ENCODE results near the gene MYBPHL. TPM values are rescaled to one million over a fixed set of nuclear protein-coding genes. Genes with fewer than 3 reads are reported as not detected.

Gene MYBPHL
- total RNA-seq, 1 donor, result not detected

DNA sequence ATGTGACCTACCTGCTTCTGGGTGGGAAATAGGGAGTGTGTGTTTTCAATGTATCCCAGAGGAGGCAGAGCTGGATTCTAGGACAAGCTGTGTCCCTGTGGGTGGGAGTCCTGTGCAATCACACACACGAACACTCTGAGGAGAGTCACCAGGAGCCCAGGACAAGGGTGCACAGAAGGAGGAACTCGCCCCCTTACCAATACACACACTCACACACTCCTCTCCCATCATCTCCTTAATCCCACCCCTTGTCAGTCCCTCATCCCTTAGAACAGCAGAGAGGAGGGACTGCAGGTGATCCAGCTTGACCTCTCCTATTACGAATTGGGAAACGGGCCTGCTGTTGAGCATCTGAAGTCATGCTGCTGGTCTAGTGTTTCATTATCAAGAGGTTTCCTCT is 8.5 kb upstream of the MYBPHL start:
- no peak for DNase-seq (ENCODE audit: insufficient read length, low spot score, missing footprints)
- Histone ChIP-seq H3K27ac (ENCODE audit: low read depth, low read length) (no peak overlapping the region), H3K27me3 (ENCODE audit: insufficient read depth, low read length) (no peaks in the 10 kb centered on the region), H3K4me1 (ENCODE audit: insufficient read depth, low read length) (peaks cover 3% of the 10 kb centered on the region), H3K36me3 (ENCODE audit: insufficient read depth, low read length) (peaks cover 28% of the 10 kb centered on the region), H3K9me3 (ENCODE audit: low read depth, low read length) (no peaks in the 10 kb centered on the region), H3K79me2 (ENCODE audit: insufficient read depth, low read length) (no peaks in the 10 kb centered on the region), H4K20me1 (ENCODE audit: insufficient read depth, low read length) (no peaks in the 10 kb centered on the region), H2AFZ (ENCODE audit: low read length) (no peak overlapping the region), H3K4me2 (ENCODE audit: insufficient read depth, low read length) (no peak overlapping the region), H3K4me3 (ENCODE audit: insufficient read depth, low read length) (no peak overlapping the region)
- TF ChIP-seq, protein P1, sequence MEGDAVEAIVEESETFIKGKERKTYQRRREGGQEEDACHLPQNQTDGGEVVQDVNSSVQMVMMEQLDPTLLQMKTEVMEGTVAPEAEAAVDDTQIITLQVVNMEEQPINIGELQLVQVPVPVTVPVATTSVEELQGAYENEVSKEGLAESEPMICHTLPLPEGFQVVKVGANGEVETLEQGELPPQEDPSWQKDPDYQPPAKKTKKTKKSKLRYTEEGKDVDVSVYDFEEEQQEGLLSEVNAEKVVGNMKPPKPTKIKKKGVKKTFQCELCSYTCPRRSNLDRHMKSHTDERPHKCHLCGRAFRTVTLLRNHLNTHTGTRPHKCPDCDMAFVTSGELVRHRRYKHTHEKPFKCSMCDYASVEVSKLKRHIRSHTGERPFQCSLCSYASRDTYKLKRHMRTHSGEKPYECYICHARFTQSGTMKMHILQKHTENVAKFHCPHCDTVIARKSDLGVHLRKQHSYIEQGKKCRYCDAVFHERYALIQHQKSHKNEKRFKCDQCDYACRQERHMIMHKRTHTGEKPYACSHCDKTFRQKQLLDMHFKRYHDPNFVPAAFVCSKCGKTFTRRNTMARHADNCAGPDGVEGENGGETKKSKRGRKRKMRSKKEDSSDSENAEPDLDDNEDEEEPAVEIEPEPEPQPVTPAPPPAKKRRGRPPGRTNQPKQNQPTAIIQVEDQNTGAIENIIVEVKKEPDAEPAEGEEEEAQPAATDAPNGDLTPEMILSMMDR (IDR thresholded peaks at IDR 0.05; ENCODE audit: extremely low read depth, low read depth, low read length), result no peak

DNA sequence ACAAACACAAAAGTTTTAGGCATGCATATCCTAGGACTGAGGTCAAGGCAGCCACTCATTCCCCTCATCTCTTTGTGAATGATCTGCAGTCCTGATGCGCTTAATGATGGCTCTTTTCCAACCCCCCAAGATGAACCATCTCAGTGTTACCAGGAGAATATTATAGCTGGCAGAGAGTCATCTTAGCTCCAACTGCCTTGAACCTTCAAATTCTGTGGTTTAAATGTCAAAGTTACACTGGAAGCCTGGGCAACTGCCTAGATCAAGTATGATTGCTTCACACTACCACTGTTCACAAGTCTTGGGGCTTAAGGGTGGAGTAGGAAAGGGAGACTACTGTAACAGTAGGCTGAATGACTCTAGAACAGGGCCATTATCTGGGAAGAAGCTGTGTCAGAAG is 8.0 kb upstream of the MYBPHL start:
- peaks cover 28% of the 10 kb centered on the region for H3K36me3 ChIP-seq (ENCODE audit: insufficient read depth, low read length)
- no peak overlapping the region for H3K27ac ChIP-seq (ENCODE audit: low read depth, low read length)
- peaks cover 3% of the 10 kb centered on the region for H3K4me1 ChIP-seq (ENCODE audit: insufficient read depth, low read length)
- no peaks in the 10 kb centered on the region for H4K20me1 ChIP-seq (ENCODE audit: insufficient read depth, low read length)
- no peaks in the 10 kb centered on the region for H3K79me2 ChIP-seq (ENCODE audit: insufficient read depth, low read length)
- H3K27me3 ChIP-seq (ENCODE audit: insufficient read depth, low read length), result no peaks in the 10 kb centered on the region
- TF ChIP-seq, protein P1 (IDR thresholded peaks at IDR 0.05; ENCODE audit: extremely low read depth, low read depth, low read length), result no peak
- DNase-seq (ENCODE audit: insufficient read length, low spot score, missing footprints), result no peak
- H2AFZ ChIP-seq (ENCODE audit: low read length), result no peak overlapping the region
- no peak overlapping the region for H3K4me3 ChIP-seq (ENCODE audit: insufficient read depth, low read length)
- H3K9me3 ChIP-seq (ENCODE audit: low read depth, low read length), result no peaks in the 10 kb centered on the region
- H3K4me2 ChIP-seq (ENCODE audit: insufficient read depth, low read length), result no peak overlapping the region

DNA sequence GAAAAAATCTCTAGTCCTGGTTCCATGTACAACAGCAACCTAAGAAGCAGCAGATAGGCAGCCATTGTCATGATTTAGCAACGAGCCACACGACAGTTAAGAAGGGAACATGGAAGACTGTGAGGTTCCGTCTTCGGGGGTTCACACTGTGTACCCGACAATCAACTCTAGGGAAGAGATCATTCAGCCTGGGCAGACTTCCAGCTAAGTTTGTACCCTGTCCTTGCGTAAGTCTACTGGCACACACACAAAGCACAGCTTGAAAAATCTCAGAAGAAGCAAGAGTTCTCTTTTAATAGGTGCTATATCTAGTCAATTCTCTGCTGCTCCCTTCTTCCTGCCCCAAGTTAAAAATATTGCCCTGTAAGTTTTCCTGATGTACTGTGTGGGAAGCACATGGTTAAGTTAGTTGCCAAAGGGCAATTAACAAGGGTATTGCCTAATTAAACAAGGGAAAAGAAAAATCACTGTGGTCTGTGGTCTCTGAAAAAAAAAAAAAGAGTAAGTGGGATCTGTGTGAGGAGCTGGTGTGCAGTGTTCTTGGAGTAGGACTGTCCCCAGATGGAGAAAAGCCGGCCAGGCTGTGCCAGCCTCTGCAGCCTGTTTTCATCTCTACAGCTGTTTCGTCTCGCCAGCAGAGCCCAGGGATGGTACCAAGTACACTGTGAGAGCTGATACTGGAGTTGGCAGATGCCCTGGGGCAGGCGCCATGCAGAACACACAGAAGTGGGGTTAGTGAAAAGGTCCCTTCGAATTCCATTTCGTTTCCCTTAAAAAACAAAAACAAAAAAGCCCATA is 6.4 kb upstream of the MYBPHL start:
- Histone ChIP-seq H3K36me3 (ENCODE audit: insufficient read depth, low read length) (peaks cover 28% of the 10 kb centered on the region), H3K9me3 (ENCODE audit: low read depth, low read length) (no peaks in the 10 kb centered on the region), H3K27ac (ENCODE audit: low read depth, low read length) (no peak overlapping the region), H3K4me2 (ENCODE audit: insufficient read depth, low read length) (no peak overlapping the region), H3K4me3 (ENCODE audit: insufficient read depth, low read length) (no peak overlapping the region), H3K79me2 (ENCODE audit: insufficient read depth, low read length) (no peaks in the 10 kb centered on the region), H3K4me1 (ENCODE audit: insufficient read depth, low read length) (peaks cover 3% of the 10 kb centered on the region), H2AFZ (ENCODE audit: low read length) (no peak overlapping the region), H3K27me3 (ENCODE audit: insufficient read depth, low read length) (no peaks in the 10 kb centered on the region), H4K20me1 (ENCODE audit: insufficient read depth, low read length) (no peaks in the 10 kb centered on the region)
- DNase-seq (ENCODE audit: insufficient read length, low spot score, missing footprints), result no peak
- TF ChIP-seq, protein P1 (IDR thresholded peaks at IDR 0.05; ENCODE audit: extremely low read depth, low read depth, low read length), result no peak

DNA sequence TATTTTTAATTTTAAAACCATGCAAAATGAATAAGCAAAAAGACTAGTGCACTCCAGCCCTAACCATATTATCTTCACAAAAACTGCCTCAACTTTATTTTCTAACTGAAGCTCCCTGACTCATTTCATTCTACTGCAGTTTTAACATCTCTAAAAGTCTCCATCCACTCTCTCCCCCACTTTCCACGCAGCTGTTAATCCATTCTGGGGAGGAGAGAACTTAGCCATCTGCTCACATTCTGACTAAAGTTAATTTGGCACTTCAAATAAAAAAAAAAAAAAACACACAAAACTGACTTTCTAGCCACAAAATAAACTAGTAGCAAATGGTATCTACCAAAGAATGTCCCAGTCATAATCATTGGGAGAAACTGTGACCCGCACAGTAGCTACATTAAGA is 5.4 kb upstream of the MYBPHL start:
- H4K20me1 ChIP-seq (ENCODE audit: insufficient read depth, low read length), result no peaks in the 10 kb centered on the region
- peaks cover 3% of the 10 kb centered on the region for H3K4me1 ChIP-seq (ENCODE audit: insufficient read depth, low read length)
- no peaks in the 10 kb centered on the region for H3K9me3 ChIP-seq (ENCODE audit: low read depth, low read length)
- H2AFZ ChIP-seq (ENCODE audit: low read length), result no peak overlapping the region
- H3K27ac ChIP-seq (ENCODE audit: low read depth, low read length), result no peak overlapping the region
- peaks cover 26% of the 10 kb centered on the region for H3K36me3 ChIP-seq (ENCODE audit: insufficient read depth, low read length)
- H3K4me3 ChIP-seq (ENCODE audit: insufficient read depth, low read length), result no peak overlapping the region
- H3K4me2 ChIP-seq (ENCODE audit: insufficient read depth, low read length), result no peak overlapping the region
- TF ChIP-seq, protein P1 (IDR thresholded peaks at IDR 0.05; ENCODE audit: extremely low read depth, low read depth, low read length), result no peak
- H3K79me2 ChIP-seq (ENCODE audit: insufficient read depth, low read length), result no peaks in the 10 kb centered on the region
- DNase-seq (ENCODE audit: insufficient read length, low spot score, missing footprints), result no peak
- no peaks in the 10 kb centered on the region for H3K27me3 ChIP-seq (ENCODE audit: insufficient read depth, low read length)

Data from osteoblast (primary cell).